ENCODE measurements around the gene PVALEF. TPM values are rescaled to one million over a fixed set of nuclear protein-coding genes. Genes with fewer than 3 reads are reported as not detected.

The PVALEF gene
- total and polyA plus RNA-seq, 2 donors (not counting 3 experiments of a cell fraction or from before 2014, with no cell fraction given), result not detected

- no peaks in the 10 kb centered on the region for H3K79me2 ChIP-seq (ENCODE audit: control insufficient read depth, insufficient read depth, low read length)
Measured at GRCh38 chr17:81179220-81179619, 13.9 kb downstream of the PVALEF start.

More at GRCh38 chr17:81179220-81179619, 13.9 kb downstream of the PVALEF start:
- DNase-seq (ENCODE audit: low read depth, low spot score) (no peak), FAIRE-seq (no peak)
- Histone ChIP-seq H3K4me3 (replicated peaks in 1 of 3; ENCODE audit: insufficient read depth in 1 of 3, low read depth in 1 of 3, low read length in 3 of 3) (no peak overlapping the region), H3K27me3 (ENCODE audit: control insufficient read depth in 2 of 2, insufficient read depth in 2 of 2, low read length in 2 of 2) (no peaks in the 10 kb centered on the region), H2AFZ (ENCODE audit: low read depth, low read length) (no peak overlapping the region), H3K36me3 (ENCODE audit: control insufficient read depth in 2 of 2, extremely low read depth in 1 of 2, insufficient read depth in 2 of 2, low read length in 2 of 2) (no peaks in the 10 kb centered on the region), H3K9me3 (replicated peaks; ENCODE audit: control insufficient read depth, insufficient read depth, low read length) (no peaks in the 10 kb centered on the region), H3K9ac (replicated peaks; ENCODE audit: extremely low read depth, insufficient read depth, low read length) (no peak overlapping the region), H3K4me1 (ENCODE audit: control insufficient read depth, extremely low read depth, insufficient read depth, low read length) (no peaks in the 10 kb centered on the region), H3K4me2 (ENCODE audit: insufficient read depth, low read length) (no peak overlapping the region), H4K20me1 (replicated peaks; ENCODE audit: control insufficient read depth, extremely low read depth, insufficient read depth, low read length) (no peaks in the 10 kb centered on the region), H3K27ac (ENCODE audit: insufficient read depth, low read depth, low read length) (no peak overlapping the region), H3K9me1 (replicated peaks; ENCODE audit: control insufficient read depth, extremely low read depth, insufficient read depth, low read length) (no peaks in the 10 kb centered on the region)
- intact Hi-C loops (cut with micrococcal nuclease) (no loop called here), dilution Hi-C loops (cut with MboI; ENCODE audit: extremely low pct_ligation_motif_present, low sequenced_read_pairs) (no loop called here)
- ChIA-PET POLR2A (no interaction called here), CTCF (interaction anchor here (1.0 to 1.8 kb wide), 2 partner anchors 17 to 21 kb away, joined by 3 to 8 read pairs; no protein-coding TSS in a partner anchor)
- BruUV-seq (replicated peaks), result no TSS peak
- TF ChIP-seq JUN (IDR thresholded peaks at IDR 0.05; ENCODE audit: borderline replicate concordance, insufficient read depth, insufficient read length, low read depth) (no peak), GATA2 (IDR thresholded peaks at IDR 0.05; ENCODE audit: insufficient read depth, insufficient read length, low read depth, low read length) (no peak), MYC (IDR thresholded peaks at IDR 0.05; ENCODE audit: low read depth, low read length) (no peak), POLR2AphosphoS5 (IDR thresholded peaks at IDR 0.05; ENCODE audit: insufficient read depth, low read depth, low read length) (no peak), MAX (IDR thresholded peaks at IDR 0.05; ENCODE audit: insufficient read depth, insufficient read length) (no peak), POLR2A (IDR thresholded peaks at IDR 0.05; ENCODE audit: low read depth, low read length) (no peak), FOS (IDR thresholded peaks at IDR 0.05; ENCODE audit: borderline replicate concordance, insufficient read depth, low read length) (no peak), EZH2 (IDR thresholded peaks at IDR 0.05; ENCODE audit: borderline replicate concordance, low read depth, low read length, severe bottlenecking) (no peak)
- TF ChIP-seq, protein P1, sequence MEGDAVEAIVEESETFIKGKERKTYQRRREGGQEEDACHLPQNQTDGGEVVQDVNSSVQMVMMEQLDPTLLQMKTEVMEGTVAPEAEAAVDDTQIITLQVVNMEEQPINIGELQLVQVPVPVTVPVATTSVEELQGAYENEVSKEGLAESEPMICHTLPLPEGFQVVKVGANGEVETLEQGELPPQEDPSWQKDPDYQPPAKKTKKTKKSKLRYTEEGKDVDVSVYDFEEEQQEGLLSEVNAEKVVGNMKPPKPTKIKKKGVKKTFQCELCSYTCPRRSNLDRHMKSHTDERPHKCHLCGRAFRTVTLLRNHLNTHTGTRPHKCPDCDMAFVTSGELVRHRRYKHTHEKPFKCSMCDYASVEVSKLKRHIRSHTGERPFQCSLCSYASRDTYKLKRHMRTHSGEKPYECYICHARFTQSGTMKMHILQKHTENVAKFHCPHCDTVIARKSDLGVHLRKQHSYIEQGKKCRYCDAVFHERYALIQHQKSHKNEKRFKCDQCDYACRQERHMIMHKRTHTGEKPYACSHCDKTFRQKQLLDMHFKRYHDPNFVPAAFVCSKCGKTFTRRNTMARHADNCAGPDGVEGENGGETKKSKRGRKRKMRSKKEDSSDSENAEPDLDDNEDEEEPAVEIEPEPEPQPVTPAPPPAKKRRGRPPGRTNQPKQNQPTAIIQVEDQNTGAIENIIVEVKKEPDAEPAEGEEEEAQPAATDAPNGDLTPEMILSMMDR (IDR thresholded peaks at IDR 0.05; ENCODE audit: extremely low read depth in 1 of 2, insufficient read depth in 1 of 2, low read depth in 1 of 2, low read length in 2 of 2), result no peak
